GDM1 (cell line): ENCODE results near the gene CYCS.

Source experiments
- DNase-seq: peaks from one replicate; lab custom pipeline; 2025; lab: John Stamatoyannopoulos, UW

Gene CYCS

DNA sequence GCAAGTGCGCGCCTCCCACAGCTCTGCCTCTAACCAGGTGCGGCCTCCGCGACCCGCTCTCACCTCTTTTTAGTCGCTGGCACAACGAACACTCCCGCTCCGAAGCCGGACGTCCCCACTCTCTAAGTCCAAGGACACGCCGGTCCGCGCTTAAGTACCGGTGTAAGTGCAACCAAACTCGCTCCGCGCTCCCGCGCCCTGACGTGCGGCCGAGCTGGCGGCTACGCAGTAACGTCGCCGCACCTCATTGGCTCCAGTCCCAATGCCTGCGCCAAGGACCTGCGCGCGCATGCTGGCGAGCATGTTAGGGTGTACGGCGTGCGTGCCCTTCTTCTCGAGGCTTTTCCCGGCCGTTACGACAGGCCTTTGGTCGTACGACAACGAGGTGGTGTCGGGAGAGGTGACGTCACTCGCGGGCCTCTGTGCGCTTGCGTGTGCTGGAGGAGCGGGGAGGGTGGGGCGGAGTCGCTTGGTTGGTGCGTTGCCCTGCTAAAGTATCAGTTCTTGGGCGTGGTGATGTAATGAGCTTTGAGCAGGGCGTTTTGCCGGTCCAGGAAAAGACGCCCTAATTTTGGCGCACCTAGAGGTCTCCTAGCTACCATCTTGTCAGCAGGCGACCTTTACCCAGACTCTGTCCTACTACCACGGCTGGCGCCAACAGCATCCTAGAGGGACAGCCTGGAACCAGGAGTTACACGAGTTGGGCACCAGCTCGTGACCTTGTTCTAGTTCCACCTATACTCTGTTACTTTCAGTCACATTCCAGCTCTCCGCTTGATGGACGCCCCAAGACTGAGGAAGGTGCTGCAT is at the start of gene CYCS:
Gene CYCS (minus strand): TSS at position 124 of the 810 bp plus-strand sequence. CDS start 1,141 bp downstream, outside the sequence.
- DNase-seq: peak; percentile 100

DNA sequence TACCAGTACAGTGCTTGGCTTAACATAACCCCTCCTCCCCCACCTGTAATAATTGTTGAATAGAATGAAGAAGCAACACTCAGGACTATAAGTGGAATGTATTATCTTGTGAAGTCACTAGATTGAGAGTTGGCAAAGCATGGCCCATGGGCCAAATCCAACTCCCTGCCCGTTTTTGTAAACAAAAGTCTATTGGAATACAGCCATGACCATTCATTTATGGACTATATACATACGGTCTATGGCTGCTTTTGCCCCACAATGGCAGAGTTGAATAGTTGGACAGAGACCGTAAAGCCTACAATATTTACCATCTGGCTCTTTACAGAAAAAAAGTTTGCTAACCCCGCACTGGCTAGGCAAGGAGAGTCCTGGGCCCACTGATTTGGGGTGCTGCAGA is 48.1 kb upstream of the CYCS start:
- no peak for DNase-seq

DNA sequence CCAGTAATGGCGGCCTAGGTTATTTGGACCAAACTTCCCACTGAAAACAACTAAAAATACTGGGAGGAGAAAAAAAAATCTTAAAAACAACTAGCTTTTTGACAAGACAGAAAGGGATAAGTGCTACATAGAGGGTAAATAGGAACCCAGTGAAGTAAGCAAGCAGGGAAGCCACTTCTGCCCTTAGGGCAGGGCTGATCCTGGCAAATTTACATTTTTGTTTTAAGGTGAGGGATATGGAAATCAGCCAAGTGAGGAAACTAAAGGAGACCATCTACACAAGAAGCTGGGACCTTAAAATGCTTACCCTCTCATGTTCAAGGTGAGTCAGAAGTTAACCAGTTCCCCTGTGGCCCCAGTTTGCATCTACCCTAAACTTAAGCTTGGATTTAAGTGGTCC is 46.5 kb upstream of the CYCS start:
- no peak for DNase-seq

DNA sequence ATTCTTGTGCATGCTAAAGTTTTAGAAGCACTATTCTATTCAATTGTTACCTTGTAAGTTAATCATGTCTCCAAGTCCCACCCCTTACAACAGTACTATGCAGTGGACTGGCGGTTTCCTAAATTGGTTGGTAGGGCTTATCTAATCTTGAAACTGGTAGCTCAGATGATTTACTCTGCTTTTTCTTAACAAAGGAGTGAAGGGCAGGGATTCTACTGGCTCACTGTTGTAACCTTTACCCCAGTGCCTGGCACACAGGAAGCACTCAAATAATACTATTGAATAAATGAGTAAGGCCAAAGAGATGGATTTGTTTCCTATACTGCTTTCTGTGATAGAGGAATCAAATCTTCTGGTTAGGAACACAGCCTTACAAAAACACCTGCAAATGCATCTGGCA is 46.0 kb upstream of the CYCS start:
- no peak for DNase-seq

DNA sequence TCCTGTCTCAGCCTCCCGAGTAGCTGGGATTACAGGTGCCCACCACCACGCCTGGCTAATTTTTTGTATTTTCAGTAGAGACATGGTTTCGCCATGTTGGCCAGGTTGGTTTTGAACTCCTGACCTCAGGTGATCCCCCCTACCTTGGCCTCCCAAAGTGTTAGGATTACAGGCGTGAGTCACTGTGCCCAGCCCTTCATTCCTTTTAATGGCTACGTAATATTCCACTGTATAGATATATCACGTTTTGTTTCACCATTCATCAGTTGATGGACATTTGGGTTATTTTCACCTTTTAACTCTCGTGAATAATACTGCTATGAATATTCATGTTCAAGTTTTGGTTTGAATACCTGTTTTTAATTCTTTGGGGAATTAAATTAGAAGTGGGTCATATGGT is 44.6 kb upstream of the CYCS start:
- no peak for DNase-seq

DNA sequence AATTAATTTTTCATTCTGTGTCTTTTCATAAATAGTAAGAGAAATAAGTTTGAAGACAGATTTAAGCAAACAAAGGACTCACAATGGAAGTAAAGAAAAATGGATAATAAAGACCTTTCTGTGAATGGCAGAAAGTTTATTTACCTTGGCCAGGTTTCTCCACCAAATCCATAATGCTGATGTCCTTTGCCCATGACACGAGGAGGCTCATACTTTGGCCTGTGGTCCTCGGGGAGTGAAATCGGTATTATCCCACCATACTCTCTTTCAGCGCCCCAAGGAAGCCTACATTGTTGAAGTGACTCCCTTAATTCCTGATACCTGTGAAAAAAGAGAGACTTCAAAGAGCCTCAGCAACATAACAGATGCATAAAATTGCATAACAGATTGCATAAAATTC is 43.1 kb upstream of the CYCS start:
- no peak for DNase-seq

DNA sequence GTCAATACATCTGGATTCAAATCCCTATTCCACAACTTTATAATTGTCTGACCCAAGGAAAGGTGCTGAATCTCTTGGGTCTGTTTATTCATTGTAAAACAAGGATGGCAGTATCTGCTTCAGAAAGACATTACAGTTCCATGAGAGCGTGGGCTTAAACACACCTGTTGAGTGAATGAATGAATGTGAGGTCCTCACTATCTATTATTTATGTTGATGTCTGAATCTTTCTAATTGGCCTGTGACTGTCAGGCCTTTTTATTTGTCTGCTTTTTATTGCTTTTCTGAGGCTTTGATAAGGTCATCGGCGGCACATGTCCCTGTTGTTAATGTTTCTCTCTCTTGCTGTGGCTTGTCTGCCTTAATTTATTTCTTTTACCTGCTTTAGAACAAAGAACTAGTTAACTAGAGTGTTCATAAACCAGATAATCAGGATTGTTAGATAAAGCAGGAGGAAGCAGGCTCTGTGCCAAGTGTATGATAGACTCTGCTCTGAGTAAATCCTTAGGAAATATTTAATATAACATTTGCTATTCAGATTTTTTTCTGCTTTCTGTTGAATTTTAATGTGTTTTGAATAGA is 42.3 kb upstream of the CYCS start:
- DNase-seq: no peak

DNA sequence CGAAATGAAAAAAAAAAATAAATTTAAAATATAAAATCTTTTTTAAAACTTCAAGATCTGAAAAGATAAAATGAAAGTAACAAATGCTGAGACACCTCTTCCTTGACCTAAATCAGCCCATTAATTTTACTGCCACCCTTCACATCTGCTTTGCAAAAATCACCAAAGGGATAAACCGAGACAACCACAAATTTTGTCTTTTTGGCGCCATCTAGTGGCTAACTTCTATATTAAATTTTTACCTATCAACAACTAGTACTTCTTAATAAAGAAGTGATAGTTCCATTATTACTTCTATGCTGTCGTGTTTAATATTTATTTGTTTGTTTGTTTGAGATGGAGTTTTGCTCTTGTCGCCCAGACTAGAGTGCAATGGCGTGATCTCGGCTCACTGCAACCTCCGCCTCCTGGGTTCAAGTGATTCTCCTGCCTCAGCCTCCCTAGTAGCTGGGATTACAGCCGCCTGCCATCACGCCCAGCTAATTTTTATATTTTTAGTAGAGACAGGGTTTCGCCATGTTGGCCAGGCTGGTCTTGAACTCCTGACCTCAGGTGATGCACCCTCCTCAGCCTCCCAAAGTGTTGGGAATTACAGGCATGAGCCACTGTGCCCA is 35.0 kb upstream of the CYCS start:
- DNase-seq: peak; percentile 7

DNA sequence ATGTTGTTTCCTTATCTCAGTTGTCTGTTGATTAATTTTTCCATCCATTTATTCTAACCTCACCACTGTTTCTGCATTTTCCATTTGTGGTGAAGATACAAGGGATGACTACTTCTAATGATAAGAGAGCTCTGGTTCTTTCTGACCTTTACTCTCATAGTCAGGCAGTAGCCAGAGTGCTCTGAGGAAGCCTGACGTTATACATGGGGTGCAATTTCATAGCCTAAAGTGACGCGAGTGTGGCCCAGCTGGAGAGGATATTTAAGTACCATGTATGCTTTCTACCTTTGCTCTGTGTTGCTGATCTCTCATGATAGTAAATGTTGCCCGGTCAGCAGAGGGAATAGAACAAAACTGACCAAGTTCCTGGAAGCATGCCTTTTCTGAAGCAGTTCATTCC is 33.9 kb upstream of the CYCS start:
- no peak for DNase-seq

DNA sequence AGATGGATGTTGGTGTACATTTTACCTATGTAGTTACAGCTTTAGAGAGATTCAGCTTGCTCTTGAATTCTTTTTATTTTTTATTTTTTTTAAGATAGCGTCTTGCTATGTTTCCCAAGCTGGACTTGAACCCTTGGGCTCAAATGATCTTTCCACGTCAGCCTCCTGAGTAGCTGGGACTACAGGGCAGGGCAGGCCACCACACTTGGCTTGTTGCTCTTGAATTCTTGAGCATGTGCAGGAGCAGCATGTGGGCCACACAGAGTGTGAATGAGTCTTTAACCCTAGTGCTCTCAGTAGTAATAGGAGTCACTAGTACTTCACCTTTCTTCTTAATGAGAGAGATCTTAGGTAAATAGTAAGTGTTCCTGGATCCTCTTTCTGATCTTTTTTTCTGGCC is 26.7 kb upstream of the CYCS start:
- no peak for DNase-seq

DNA sequence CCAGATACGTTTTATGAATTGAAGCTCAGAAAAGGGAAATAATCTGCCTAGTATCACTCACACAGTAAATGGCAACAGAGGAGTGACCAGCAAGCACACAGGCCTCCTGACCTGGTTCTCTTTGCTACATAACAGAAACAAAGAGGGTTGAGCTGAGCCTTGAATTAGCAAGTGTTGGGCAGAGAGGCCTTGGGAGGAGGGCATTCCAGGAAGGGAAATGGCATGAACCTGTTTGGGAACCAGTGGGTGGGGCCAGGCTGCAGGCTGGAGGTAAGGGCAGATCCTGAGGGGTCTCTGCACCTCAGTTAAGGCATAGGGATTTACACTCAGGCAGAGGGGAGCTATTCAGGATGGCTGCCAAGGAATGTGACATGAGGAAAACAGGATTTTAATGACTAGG is 24.8 kb upstream of the CYCS start:
- no peak for DNase-seq

DNA sequence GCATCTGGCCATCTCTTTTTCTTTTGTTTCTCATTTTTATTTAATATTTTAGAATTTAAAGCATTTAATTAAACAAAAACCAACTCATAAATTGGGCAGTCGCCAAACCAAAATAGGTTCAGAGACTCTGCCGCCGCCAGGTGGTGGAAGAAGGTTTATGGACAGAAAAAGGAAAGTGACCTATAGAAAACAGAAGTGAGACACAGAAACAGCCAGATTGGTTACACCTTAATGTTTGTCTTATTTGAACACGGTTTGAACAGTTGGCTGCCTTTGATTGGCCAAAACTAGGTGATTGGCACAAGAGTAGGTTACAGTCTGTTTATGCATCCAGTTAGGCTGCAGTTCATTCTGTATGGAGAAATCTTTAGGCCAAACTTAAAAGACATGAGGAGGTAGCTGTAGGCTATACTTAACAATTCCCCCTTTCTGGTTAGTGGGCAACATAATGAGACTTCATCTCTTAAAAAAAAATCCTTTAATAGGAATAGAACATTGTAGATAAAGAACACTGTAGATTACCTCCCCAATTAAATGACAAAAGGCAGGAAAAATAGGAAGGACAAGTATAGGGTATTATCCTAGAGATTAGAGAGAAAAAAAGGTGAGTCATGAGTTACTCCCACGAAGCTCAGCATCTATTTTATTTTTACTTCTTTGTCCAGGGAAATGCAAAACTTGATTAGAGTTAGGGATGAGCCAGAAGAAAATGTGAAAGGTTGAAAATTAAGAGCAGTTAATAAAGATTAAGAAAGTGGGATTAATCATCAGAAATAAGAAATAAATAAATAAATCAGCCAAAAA is 23.9 kb upstream of the CYCS start:
- no peak for DNase-seq

DNA sequence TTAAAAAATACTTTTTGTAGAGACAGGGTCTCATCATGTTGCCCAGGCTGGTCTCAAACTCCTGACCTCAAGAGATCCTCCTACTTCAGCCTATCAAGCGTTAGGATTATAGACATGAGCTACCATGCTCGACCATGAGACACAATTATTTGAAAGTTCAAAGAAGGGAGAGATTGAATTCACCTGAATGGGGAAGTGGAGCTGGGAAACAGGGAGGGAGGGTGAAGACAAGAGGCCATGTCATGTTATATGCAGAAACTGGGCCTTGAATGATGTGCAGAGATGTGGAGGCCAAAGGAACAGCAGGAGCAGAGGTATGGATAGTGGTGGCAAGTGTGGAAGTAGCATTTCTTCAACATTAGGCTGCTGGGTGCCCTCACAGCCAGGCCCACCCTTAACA is 18.7 kb upstream of the CYCS start:
- DNase-seq: no peak

DNA sequence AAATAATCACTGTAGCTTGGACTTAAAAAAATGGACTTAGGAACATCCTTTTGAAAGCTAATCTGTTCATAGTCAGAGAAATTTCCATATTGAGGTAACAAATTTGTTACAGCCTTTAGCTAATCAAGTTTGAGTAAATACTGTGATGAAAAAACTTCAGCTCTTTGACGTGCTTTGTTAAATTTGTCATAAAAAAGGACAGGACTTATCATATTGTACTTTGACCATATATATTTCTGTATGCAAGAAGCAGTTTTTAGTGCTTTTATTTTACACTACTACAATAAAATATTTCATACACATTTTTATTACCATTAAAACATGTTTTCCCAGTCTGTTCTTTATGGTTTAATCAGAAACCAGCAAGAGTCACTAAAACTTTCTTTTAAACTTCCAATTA is 14.5 kb upstream of the CYCS start:
- DNase-seq: no peak

DNA sequence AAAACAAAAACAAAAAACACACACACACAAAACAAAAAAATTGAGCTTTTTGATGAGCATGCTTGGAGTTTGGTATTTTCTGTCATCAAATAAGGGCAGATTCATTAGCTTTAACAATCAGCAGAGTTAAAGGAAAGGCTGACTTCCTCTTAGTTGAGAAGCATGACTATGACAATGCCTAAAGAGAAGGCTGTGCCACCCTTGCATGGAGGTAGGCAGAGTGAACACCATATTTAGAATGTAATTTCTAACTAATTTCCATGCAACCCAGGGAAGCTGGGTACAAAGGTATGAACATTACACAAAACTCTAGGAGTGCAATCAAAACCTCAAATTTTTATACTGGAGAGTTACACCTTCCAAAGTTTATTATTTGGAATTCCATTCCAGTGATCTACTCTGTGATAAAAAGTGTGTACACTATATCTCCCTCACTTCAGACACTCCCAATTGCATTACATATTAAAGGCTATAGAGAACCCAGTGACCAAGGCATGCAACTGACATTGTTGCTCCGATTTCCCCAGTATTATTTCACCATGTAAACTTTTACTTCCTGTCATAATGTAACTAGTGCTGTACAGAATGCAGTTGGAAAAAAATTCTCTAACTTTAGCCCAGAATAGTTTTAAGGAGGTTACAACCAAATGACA is 9.4 kb upstream of the CYCS start:
- no peak for DNase-seq

DNA sequence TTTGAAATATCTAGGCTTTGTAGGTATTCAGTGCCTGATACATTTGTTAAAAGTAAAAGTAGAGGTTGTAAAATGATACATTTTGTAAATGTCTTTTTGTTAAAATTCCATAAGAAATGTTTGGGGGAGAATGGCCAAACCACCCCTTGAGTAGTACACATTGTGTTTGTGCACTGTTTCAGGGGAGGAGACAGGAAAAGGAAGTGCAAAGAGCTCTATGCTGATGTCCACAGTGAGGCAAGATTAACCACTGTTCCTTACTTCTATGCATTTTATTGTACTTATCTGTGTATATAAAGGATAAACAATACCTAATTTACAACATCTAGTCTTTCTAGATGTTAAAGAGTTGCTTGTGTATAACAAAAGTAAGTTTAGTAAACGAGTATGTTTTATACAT is 7.4 kb upstream of the CYCS start:
- no peak for DNase-seq

DNA sequence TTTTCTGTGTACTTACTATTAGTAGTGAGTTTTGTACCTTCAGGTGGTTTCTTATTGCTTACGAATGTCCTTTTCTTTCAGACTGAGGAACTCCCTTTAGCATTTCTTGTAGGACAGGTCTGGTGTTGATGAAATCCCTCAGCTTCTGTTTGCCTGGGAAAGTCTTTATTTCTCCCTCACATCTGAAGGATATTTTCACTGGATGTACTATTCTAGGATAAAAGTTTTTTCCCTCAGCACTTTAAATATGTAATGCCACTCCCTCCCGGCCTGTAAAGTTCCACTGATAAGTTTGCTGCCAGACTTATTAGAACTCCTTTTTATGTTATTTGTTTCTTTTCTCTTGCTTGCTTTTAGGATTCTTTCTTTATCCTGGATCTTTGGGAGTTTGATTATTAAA is 1.7 kb upstream of the CYCS start:
- DNase-seq: no peak

DNA sequence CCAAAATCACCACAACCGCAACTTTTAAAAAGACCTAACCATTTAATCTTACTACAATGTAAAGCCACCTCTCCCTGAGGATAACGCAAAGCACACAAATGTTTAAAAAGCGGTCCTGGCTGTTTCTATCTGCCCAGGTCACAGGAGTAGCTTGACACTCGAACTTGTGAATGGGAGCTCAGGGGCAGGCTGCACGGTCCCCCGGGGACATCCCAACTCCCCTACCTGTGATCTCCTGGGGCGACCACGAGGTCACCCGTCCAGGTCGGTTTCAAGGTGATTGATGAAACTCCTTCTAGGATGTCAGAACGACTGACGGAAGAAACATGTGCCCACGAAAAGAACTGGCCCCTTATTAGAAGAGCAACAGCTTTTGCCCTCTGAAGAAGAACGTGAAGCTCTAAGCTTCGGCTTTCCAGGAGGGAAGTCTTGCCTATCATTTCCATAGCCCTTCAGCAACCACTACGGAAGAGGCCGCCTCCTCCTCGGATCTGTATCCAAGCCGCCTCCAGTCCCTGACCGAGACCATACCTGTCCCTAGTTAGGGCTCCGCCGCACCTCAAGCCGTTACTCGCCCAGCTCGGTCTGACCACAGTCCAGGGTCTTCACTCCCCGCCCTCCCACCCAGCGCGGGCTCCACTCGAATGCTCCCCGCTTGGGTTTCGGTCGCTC is 459 bp downstream of the CYCS start:
- DNase-seq: no peak

DNA sequence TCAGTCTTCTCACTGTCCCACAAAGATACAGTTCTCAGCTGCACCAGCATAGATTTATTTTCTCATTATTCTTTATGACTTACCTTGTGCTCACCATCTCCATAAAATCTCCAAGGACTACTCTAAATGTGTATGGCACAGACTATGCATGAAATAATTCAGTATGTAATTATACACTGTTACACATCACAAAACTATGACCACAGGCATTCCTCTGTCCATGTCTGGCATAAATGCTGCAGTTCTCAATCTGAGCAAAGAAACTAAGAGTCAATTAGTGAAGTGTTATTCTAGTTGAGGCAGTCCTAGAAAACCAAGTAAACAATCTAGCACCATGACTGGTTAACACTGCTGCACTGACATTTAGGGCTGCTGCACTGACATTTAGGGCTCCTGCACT is 2.7 kb downstream of the CYCS start:
- no peak for DNase-seq

DNA sequence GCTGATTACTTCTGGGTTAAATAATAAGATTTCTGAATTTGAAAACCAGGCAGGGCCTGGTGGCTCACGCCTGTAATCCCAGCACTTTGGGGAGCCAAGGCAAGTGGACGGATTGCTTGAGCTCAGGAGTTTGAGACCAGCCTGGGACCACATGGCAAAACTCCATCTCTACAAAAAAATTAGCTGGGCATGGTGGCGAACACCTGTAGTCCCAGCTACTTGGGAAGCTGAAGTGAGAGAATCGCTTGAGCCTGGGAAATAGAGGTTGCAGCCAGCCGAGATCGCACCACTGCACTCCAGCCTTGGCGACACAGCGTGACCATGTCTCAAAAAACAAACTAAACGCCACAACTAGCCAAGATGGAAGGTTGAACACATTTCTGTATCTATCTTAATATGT is 3.5 kb downstream of the CYCS start:
- no peak for DNase-seq

DNA sequence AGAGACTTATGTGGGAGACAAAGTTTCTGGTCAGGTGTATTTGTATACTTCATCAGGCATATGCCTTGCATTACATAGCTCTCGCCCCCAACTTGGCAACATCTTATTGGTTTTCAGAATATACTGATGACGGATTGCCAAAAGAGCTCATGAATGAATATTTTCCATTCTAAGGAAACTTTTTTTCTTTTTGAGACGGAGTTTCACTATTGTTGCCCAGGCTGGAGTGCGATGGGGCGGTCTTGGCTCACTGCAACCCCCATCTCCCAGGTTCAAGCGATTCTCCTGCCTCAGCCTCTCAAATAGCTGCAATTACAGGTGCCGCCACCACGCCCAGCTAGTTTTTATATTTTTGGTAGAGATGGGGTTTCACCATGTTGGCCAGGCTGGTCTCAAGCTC is 6.0 kb downstream of the CYCS start:
- no peak for DNase-seq
